ENCODE data around the gene AGAP1. TPM values are rescaled to one million over a fixed set of nuclear protein-coding genes. Genes with fewer than 3 reads are reported as not detected.

The AGAP1 gene
- total and polyA plus RNA-seq, 2 donors from 2014 or later = 8.1 to 44.5 TPM

GRCh38 chr2:235582081-235582686 lies 88.3 kb downstream of the AGAP1 start:
- H3K27me3 ChIP-seq (ENCODE audit: control insufficient read depth, insufficient read depth, low read length) = no peaks in the 10 kb centered on the region
- H3K36me3 ChIP-seq (ENCODE audit: control insufficient read depth in 2 of 3, insufficient read depth in 3 of 3, low read length in 3 of 3) = no peaks in the 10 kb centered on the region
- no peak for TF ChIP-seq CTCF (IDR thresholded peaks at IDR 0.05; ENCODE audit: borderline replicate concordance, extremely low read depth, insufficient read depth)
- DNase-seq (no peak), FAIRE-seq (no peak)
- intact Hi-C loops (cut with DNase I) = no loop called here
- H3K27ac ChIP-seq (ENCODE audit: low read depth in 2 of 2, low read length in 2 of 2) = no peak overlapping the region
- H3K9ac ChIP-seq (ENCODE audit: low read length in 3 of 3) = no peak overlapping the region
- peaks cover 0 to 18% (median 11%) of the 10 kb centered on the region in 3 donors for H3K4me1 ChIP-seq (ENCODE audit: control insufficient read depth in 2 of 3, insufficient read depth in 2 of 3, low read depth in 1 of 3, low read length in 3 of 3)
- no peak overlapping the region for H3K4me3 ChIP-seq (ENCODE audit: low read length in 3 of 3)
- no peaks in the 10 kb centered on the region for H3K9me3 ChIP-seq (ENCODE audit: control insufficient read depth in 2 of 3, insufficient read depth in 1 of 3, low read length in 3 of 3)

GRCh38 chr2:235582729-235583128 lies 88.9 kb downstream of the AGAP1 start:
- FAIRE-seq (no peak), DNase-seq (no peak)
- Histone ChIP-seq H3K9ac (ENCODE audit: low read length in 3 of 3) (no peak overlapping the region), H3K27ac (ENCODE audit: low read depth in 2 of 2, low read length in 2 of 2) (no peak overlapping the region), H3K27me3 (ENCODE audit: control insufficient read depth, insufficient read depth, low read length) (no peaks in the 10 kb centered on the region), H3K36me3 (ENCODE audit: control insufficient read depth in 2 of 3, insufficient read depth in 3 of 3, low read length in 3 of 3) (no peaks in the 10 kb centered on the region), H3K9me3 (ENCODE audit: control insufficient read depth in 2 of 3, insufficient read depth in 1 of 3, low read length in 3 of 3) (no peaks in the 10 kb centered on the region), H3K4me3 (ENCODE audit: low read length in 3 of 3) (no peak overlapping the region), H3K4me1 (ENCODE audit: control insufficient read depth in 2 of 3, insufficient read depth in 2 of 3, low read depth in 1 of 3, low read length in 3 of 3) (peaks cover 0 to 13% (median 7%) of the 10 kb centered on the region in 3 donors)
- intact Hi-C loops (cut with DNase I) = no loop called here
- TF ChIP-seq CTCF (IDR thresholded peaks at IDR 0.05; ENCODE audit: borderline replicate concordance, extremely low read depth, insufficient read depth) = no peak

GRCh38 chr2:235583144-235583543 lies 89.3 kb downstream of the AGAP1 start:
- Histone ChIP-seq H3K9ac (ENCODE audit: low read length in 3 of 3) (no peak overlapping the region), H3K4me3 (ENCODE audit: low read length in 3 of 3) (no peak overlapping the region), H3K4me1 (ENCODE audit: control insufficient read depth in 2 of 3, insufficient read depth in 2 of 3, low read depth in 1 of 3, low read length in 3 of 3) (peaks cover 0 to 13% (median 7%) of the 10 kb centered on the region in 3 donors), H3K9me3 (ENCODE audit: control insufficient read depth in 2 of 3, insufficient read depth in 1 of 3, low read length in 3 of 3) (no peaks in the 10 kb centered on the region), H3K36me3 (ENCODE audit: control insufficient read depth in 2 of 3, insufficient read depth in 3 of 3, low read length in 3 of 3) (no peaks in the 10 kb centered on the region), H3K27me3 (ENCODE audit: control insufficient read depth, insufficient read depth, low read length) (no peaks in the 10 kb centered on the region), H3K27ac (ENCODE audit: low read depth in 2 of 2, low read length in 2 of 2) (no peak overlapping the region)
- intact Hi-C loops (cut with DNase I) = no loop called here
- DNase-seq (no peak), FAIRE-seq (no peak)
- no peak for TF ChIP-seq CTCF (IDR thresholded peaks at IDR 0.05; ENCODE audit: borderline replicate concordance, extremely low read depth, insufficient read depth)

All from kidney (tissue), 14 donors.